GM18519 (cell line): ENCODE results near the gene BBX.
"Not testable (repeated sequence)": the region's sequence is repeated elsewhere in the genome, so short reads cannot be mapped to it uniquely, and the experiment has no call there.

Experiments used
- ATAC-seq: cut with Tn5 transposase; IDR thresholded peaks from one replicate; pipeline ENCODE4 v1.9.1; 2021; ENCODE audit warnings: mild to moderate bottlenecking, moderate library complexity; ENCODE audit not compliant: unreplicated experiment, low FRiP score

BBX gene

DNA sequence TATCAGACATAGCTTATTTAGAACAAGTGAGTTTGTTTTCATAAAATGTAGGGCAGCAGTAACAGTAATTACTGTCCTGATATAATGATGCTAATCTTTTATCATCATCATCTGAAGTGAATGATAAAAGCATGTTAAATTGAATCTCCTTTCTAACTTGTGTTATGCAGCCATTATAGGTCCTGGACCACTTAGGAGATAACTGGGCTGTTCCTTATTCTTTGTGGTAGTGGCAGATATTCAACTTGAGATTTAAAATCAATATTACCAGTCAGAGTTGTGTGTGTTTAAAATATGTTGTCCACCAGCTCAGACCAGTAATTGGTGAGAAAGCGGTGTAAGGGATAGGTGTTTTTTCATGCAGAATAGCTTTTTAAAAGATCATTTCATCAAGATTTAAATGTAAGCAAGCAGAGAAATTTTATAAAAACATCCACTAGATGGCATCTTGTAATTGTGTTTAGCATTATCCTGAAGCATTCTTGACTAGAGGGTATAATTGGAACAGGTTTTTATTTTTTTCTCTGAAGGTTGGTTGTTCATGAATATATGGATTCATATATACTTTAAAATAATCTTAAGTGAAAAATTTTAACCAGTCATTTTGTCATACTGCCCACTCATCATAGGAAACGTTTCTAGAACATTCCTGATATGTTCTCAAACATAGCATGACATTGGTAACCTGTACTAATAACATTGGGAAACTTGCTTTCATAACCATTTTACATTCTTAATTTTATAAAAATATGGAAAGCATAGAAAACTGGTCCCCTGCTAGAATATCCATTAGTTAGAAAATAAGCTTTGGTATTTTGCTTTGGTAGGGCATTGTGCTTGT, 153.9 kb downstream of the BBX start:
- ATAC-seq = no peak

- ATAC-seq = no peak
Measured at GRCh38 chr3:107679921-107680320, 157.2 kb downstream of the BBX start.

DNA sequence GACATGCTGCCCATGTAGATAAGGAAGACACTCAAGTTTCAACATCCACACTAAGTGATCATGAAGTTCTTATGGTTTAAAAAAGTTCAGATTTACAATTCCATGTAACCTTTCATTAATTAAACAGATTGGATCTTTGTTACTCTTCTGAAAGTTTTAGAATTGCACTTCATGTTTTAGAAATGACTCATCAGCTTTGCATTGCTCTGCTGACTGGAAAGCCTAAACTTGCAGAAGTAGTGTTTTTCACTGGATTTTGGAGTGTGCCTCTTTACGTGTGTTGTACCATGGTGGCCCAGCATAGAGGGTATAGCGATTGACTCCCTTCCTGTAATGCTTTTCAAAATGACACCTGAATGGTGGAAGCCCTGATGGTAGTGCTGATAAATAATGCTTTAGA, 157.9 kb downstream of the BBX start:
- no peak for ATAC-seq

DNA sequence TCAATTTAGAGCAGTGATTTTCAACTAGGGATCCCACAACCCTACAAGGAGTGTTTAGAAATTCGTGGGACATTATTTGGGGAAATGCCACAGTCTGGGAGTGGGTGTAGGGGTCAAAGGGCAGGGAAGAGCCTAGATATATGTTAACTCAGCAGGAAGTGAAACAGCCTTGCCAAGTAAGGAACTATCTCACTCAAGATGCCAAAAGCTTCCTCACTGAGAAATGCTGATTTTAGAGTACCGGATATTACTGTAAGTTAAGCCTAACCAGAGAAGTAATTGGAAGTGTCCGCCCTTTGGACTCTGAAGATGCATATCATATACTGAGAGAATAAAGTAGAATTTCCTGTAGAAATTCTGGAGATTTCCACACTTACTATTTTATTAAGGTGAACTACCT, 158.6 kb downstream of the BBX start:
- no peak for ATAC-seq

- no peak for ATAC-seq
Measured at GRCh38 chr3:107682580-107682979, 159.8 kb downstream of the BBX start.

DNA sequence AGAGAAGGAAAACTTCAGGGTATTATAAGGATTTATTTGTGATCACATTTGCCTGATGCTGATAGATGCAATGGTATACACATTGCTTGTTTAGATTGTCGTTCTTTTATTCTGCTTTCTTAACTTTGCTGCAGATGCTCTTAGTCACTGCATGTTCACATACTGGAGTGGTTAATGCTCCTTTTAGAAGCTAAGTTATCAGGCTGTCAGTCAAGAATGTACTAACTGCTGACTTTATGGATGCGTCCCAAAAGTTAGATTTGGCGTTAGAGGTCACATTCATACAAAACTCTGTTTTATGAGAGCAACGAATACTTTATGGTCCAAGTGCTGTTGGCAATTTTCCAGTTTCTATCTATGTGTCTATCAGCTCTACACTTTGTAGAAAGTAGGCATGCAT, 160.7 kb downstream of the BBX start:
- no peak for ATAC-seq

GRCh38 chr3:107684431-107684925, 161.7 kb downstream of the BBX start:
- ATAC-seq = no peak

GRCh38 chr3:107685383-107685782, 162.6 kb downstream of the BBX start:
- ATAC-seq = no peak

- no peak for ATAC-seq
Measured at GRCh38 chr3:107687056-107687581, 164.4 kb downstream of the BBX start.

DNA sequence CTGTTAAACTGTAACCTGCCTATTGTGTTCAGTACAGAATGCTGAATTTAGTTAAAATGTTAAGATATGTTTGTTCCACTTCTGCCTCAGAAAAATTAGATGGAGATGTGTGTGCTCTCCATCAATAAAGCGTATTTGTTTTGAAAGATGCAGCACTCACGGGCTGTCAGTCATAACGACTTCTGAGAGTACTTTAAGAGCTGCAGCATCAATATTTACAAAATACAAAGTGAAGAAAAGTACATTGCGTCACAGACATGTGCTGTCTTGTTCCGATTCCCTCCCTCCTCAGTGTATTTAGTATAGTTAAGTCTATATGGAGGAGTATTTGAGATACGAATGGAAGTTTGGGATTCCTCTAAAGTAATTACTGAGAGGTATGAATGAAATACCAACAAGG, 166.6 kb downstream of the BBX start:
- no peak for ATAC-seq

- ATAC-seq = no peak
Measured at GRCh38 chr3:107690522-107691138, 167.9 kb downstream of the BBX start.

GRCh38 chr3:107691984-107692383, 169.2 kb downstream of the BBX start:
- not testable (repeated sequence) for ATAC-seq

DNA sequence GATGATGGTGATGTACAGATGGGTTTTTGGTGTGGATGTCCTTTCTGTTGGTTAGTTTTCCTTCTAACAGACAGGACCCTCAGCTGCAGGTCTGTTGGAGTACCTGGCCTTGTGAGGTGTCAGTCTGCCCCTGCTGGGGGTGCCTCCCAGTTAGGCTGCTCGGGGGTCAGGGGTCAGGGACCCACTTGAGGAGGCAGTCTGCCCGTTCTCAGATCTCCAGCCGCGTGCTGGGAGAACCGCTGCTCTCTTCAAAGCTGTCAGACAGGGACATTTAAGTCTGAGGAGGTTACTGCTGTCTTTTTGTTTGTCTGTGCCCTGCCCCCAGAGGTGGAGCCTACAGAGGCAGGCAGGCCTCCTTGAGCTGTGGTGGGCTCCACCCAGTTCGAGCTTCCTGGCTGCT, 174.6 kb downstream of the BBX start:
- not testable (repeated sequence) for ATAC-seq

DNA sequence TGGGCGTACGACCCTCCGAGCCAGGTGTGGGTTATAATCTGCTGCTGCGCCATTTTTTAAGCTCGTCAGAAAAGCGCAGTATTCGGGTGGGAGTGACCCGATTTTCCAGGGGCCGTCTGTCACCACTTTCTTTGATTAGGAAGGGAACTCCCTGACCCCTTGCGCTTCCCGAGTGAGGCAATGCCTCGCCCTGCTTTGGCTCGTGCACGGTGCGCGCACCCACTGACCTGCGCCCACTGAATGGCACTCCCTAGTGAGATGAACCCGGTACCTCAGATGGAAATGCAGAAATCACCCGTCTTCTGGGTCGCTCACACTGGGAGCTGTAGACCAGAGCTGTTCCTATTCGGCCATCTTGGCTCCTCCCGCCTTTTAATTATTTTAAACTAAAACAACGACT, 175.1 kb downstream of the BBX start:
- ATAC-seq = not testable (repeated sequence)

DNA sequence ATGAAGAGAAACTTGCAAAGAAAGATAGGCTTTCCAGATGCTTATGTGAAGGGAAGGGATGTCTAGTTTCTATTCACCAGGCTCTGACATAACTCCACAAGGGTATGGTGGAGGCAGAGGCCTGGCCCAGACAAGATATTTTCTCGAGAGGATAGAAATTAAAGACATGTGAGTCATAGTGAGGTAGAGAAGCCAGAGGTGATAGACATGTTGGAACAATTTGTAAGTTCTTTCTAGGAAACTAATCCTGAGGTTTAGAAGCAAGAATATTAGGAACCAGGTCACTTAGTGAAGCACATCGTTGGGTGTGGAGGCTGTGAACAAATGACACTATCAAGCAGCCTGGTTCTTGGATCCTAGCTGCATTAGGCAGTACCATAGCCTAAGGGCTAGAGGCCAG, 176.9 kb downstream of the BBX start:
- no peak for ATAC-seq

GRCh38 chr3:107701299-107701698, 178.5 kb downstream of the BBX start:
- ATAC-seq = no peak

DNA sequence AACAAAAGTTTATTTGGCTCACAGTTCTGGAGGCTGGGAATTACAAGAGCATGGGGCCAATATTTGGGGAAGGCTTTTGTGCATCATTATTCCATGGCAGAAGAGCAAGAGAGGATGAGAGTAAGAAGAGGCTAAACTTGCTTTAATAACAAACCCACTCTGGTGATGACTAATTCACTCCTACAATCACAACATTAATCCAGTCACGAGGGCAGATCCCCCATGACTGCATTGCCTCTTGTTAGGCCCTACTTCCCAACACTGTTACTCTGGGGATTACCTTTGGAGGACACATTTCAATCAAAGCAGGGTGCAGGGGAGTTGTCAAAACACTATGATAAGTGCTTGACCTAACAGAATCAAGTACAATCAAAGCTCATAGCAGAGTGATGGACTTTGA, 181.7 kb downstream of the BBX start:
- no peak for ATAC-seq

DNA sequence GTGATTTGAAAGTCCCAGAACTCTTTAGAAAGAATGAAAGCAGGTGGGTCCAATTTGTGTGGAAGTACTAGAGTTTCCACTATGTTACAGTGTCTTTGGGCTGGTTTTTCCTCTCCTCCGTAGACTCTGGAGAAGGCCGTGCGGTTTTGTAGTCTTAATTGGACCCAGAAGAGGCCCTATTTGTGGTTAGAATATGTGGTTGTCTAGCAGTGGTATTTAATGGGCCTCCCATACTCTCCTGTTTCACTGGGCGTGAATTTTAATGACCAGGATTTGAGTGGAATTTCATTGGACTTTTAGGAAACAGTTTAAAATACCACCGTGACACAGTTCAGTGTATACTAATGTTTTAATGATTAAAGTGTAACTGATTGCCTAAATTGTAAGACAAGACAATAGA, 182.3 kb downstream of the BBX start:
- ATAC-seq = no peak

GRCh38 chr3:107710851-107711250, 188.1 kb downstream of the BBX start:
- ATAC-seq = no peak

DNA sequence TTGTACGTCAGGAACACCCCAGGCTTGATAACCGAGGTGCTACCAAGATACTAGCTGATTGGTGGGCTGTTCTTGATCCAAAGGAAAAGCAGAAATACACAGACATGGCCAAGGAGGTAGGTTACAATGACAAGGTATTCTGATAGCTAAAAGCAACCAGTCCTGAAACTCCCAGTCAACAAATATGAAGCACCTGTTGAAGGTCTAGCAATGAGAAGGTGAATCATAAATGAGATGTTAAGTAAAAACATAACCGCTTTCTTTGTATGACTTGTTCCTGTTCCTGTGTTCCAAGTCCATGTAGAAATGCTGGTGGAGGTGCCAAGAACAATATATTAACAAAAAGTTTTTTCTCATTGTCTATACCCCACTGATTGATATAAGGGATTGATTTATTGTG, 194.0 kb downstream of the BBX start:
- ATAC-seq = no peak

DNA sequence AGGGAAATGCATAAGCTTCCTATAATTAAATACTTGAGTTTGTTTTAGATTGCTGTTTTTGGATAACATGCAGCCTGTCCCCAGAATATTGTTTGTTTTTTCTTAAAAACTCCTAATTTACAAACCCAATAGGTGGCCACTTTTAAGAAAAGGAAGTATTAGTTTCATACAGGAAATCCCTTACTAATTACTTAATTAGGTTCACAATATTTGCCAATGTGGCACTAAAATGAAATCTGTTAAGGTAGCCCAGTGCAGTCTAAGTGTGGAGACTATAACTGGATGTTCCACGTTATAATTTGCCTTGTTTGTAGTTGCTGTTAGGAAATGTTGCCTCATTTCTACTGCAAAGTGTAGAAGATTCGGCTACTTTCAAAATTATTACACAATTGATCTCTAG, 195.8 kb downstream of the BBX start:
- no peak for ATAC-seq

GRCh38 chr3:107727102-107727501, 204.3 kb downstream of the BBX start:
- ATAC-seq = no peak
